HG02571 (cell line): Measurements from ENCODE around the gene ITPR2.

Experiments
- ATAC-seq: cut with Tn5 transposase; IDR thresholded peaks from one replicate; pipeline ENCODE4 v1.9.1; 2021; ENCODE audit warnings: mild to moderate bottlenecking, moderate library complexity; ENCODE audit not compliant: unreplicated experiment

Gene ITPR2

DNA sequence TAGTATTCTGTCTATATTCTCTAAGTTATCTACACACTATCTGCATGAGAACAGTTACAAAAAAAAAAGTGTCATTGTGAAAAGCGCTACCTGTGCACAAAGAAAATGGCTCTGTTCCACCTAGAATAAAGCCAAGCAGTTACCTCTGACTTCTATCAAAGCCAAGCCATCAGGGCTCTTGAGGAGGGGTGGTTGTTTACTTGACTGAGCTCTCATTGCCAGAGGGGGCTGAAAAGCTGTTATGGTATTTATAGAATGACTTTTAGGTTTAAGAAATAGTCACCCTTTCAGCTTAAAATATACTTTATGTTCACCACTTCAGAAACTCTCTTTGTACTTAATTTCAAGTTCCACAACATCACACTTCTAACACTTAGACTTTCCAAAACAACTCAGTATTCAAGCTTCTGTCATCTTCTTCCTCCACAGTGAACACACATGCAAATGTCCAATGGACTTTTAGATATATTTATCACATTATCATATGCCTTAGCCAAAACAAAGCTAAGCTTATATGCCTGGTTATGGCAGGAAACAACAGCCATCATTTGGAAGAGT lies 7.5 kb downstream of the ITPR2 start:
- no peak for ATAC-seq

DNA sequence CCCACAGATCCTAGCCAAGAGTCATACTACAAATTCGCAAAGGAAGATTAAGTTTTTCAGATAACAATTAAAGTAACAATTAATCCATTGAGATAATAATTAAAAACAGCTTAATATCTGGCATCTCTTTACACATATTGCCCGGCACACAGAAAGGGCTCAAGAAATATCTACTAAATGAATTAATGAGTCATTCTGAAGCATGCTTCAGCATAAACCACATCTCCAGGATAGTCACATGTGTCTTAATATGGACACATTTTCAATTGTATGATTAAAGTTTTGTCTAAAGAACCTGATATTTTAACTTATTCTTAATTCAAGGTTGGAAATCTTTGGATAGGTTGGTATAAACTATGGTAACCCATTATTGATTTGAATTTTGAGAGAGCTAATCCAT lies 9.6 kb downstream of the ITPR2 start:
- no peak for ATAC-seq

DNA sequence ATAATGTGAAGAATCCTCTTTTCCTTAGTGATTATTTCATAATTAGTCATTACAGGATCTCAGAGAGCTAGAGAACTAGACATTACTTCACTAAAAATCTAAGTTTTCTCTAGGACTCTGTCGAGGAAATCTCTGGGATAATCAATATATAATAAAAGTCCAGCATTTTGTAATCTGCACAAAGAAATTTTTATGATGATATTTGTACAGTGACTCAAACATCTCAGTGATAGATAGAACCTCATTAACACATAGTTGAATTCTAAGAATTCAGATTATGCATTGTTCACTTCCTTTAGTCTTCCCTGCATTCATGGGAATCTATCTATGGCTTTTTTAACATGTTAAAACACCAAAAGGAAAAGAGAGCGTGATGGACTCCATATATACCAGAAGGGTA lies 11.0 kb downstream of the ITPR2 start:
- ATAC-seq = no peak

DNA sequence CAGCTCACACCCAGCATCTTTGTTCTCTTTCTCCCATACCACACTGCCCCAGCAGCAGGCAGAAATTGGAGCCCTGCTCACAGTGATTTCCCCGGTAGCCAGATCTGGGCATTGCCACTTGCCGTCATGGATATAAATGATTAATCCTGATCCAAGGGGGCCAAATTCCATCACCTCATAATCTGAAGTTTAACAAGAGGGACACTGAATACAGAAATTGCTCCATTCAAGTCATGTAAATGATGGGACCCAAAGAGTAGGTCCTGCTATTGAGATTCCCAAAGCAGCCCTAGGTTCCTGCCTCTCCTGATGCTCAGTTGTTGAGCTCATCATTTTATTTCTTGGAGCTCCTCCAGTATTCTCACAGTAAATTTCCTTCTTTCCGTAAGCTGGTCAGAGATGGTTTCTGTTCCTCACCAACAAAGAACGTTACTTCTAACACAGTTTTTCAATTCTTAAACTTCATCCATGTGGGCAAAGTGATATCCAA lies 11.7 kb downstream of the ITPR2 start:
- no peak for ATAC-seq

- ATAC-seq = no peak
Measured at GRCh38 chr12:26818636-26819035, 14.4 kb downstream of the ITPR2 start.

GRCh38 chr12:26818201-26818600 lies 14.8 kb downstream of the ITPR2 start:
- no peak for ATAC-seq

GRCh38 chr12:26817183-26817591 lies 15.8 kb downstream of the ITPR2 start:
- peak; percentile 82 for ATAC-seq

- ATAC-seq = no peak
Measured at GRCh38 chr12:26813812-26814211, 19.2 kb downstream of the ITPR2 start.

- ATAC-seq = no peak
Measured at GRCh38 chr12:26810330-26810729, 22.7 kb downstream of the ITPR2 start.

DNA sequence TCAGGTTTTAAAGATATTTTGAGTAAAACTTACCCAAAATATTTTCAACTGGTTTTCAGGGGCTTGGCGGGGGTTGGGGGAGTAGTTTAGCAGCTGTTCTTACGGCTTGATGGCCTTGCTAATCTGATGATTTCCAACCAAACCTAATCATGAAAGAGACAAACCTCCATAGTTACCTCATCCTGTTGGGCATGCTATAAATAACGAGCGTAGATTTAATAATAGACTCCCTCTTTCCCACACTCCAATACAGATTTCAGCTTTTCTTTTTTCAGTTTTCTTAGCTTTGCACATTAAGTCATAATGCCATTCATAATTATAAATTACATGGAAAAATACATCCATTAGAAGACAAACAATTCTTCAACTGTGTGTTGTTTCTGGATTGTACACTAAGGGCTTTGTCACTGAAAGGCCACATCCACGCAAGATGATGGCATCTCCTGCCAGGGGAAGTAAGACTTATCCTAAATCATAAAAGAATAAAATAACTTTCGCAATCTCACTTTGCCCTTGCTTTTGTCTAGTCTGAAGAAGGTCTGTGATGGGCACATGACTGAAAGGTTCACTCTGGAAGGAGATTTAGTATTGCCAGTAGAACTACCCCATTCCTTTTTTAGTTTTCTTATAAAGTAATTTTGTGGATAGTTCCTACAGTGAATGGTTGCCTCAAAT lies 23.2 kb downstream of the ITPR2 start:
- no peak for ATAC-seq

GRCh38 chr12:26808766-26809476 lies 24.1 kb downstream of the ITPR2 start:
- ATAC-seq = no peak

DNA sequence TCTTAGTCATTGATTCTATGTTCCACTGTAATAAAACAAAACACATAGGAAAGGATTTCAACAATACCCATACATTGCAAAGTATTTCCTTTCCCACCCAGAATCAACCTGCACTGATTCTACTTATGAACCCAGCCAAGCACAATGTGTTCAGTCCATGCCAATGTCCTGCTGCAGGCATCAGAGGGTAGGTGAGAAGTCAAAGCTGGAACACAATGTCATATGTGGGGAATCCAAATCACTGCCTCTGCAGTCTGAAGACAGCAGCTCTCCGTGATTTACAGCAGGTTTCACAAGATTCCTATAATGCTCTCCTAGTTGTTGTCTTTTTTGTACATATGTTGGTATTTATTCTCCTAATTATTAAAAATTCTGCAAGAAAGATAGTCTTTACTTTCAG lies 25.7 kb downstream of the ITPR2 start:
- no peak for ATAC-seq

GRCh38 chr12:26806556-26806955 lies 26.4 kb downstream of the ITPR2 start:
- no peak for ATAC-seq

DNA sequence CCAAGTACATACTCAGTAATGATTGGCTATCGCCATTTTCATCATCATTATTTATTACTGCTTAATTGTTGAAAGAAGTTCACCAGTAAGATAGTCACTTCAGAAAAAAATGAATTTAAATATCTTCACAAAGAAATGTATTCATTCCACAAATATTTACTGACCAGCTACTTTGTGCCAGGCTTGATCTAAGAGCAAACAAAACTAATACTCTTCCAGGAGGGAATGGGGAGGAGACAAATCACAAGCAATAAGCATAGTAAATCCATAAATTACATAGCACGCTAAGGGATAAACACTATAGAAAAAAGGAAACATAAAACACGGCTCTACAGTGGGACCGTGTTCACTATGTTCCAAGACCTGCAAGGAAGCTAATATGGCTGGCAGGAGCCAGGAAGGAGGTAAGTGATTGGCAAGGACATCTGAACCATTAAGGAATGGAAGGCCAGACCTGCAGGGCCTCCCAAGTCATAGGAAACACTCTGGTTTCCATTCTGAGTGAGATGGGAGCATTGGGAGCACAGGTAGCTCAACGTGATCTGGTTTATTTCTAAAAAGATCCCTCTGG lies 27.5 kb downstream of the ITPR2 start:
- ATAC-seq = no peak

DNA sequence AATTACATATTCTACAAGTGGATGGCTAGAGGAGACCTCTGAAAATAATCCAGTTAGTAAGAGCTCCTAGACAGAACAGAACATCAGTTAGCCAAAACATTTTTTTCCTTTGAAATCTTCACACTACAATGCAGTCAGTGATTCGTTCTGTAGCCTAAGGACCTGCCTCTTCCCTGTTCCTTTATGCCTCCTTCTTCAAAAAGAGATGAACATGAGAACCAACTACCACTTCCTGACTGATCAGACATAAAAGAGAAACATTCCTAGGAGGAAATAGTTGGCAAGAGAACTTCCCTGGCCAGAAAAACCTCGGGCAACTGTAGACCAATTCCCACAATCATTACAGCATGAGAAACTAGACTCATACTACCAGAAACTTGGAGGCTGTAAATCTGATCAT lies 29.4 kb downstream of the ITPR2 start:
- ATAC-seq = no peak

GRCh38 chr12:26801486-26801885 lies 31.5 kb downstream of the ITPR2 start:
- no peak for ATAC-seq

GRCh38 chr12:26800858-26801257 lies 32.1 kb downstream of the ITPR2 start:
- ATAC-seq = no peak

DNA sequence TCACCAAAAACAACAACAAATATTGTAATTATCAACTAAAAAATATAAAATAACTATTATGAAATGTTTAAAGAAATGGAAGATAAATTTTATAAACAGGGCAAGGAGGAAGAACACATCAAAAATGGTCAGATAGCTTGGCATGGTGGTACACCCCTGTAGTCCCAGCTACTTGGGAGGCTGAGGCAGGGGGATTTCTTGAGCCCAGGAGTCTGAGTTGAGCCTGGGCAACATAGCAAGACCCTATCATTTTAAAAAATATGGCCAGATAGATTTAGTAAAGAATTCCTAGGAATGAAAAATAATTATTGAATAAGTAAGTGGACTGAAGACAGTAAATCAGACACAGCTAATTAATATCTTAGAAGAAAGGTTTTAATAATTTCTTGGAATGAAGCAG lies 32.6 kb downstream of the ITPR2 start:
- no peak for ATAC-seq

GRCh38 chr12:26799741-26800140 lies 33.3 kb downstream of the ITPR2 start:
- ATAC-seq = no peak

DNA sequence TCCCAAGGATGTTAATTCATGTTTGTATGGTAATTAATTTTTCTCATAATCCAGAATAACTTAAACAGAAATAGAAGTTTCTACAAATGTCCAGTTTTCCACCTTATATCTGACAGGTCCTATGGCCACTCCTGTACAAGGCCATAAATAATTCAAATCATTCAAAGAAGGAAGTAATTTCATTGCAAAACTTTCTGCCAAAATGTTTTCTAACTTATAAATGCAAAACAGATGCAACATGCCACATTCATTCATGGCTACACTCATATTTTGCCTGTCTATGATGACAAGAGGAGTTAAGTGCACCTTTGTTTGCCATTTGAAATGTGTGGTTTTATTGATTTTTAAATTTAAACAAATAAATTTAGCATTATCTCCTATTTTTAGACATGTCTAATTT lies 34.4 kb downstream of the ITPR2 start:
- ATAC-seq = no peak

DNA sequence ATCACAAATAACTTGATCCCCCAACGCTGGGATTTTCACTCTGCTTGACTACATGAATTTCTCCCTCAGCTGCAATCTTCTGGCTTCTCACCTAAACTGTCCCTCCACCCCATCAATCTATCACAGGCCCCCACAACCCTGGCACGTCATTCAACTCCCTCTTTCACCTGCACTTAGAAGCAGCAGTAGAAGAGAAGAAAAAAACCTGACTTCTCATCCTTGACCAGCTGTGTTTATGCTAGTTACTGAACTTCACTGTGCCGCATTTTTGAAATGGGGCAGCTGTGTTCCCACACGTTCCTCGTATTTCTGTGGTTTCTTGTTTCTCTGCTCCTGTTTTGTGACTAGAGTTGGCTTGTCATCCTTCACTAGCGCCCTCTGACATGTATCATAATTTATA lies 35.0 kb downstream of the ITPR2 start:
- peak; percentile 43 for ATAC-seq

DNA sequence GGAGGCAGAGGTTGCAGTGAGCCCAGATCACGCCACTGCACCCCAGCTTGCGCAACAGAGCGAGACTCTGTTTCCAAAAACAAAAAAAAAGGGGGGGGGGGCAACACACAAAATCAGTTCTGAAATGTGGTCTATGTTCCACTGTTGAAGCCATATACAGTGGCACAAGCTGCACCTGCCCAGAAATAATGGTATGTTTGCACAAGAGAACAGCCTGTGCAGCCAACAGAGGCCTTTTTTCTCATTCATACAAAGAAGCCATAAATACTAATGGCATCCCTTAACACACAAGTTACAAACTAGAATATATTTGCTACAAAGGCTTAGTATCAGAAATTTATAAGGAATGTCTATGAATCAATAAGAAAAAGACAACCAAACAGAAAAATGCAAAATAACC lies 37.1 kb downstream of the ITPR2 start:
- ATAC-seq = no peak
